ENCODE results near the gene PTPN6.

PTPN6 gene

GRCh38 chr12:6939191-6939540 is 12.0 kb upstream of the PTPN6 start:
- no peak for DNase-seq

DNA sequence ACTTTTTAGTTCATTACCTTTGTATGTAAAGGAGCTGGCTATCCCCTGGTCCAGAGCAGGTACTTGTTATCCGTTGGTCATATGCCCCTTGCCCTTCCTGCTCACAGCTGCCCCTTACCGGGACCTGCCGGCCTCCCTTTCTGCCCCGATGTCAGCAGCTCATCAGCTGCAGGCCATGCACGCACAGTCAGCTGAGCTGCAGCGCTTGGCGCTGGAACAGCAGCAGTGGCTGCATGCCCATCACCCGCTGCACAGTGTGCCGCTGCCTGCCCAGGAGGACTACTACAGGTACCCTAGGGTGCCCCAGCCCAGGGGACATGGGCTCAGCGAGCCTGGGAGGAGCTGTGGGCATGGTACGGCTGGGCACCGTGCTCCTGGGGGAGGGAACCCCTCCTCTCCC is 9.9 kb upstream of the PTPN6 start:
- DNase-seq, result no peak

DNA sequence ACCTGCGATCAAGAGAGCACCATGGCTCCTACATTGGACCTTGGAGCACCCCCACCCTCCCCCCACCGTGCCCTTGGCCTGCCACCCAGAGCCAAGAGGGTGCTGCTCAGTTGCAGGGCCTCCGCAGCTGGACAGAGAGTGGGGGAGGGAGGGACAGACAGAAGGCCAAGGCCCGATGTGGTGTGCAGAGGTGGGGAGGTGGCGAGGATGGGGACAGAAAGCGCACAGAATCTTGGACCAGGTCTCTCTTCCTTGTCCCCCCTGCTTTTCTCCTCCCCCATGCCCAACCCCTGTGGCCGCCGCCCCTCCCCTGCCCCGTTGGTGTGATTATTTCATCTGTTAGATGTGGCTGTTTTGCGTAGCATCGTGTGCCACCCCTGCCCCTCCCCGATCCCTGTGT is 9.4 kb upstream of the PTPN6 start:
- DNase-seq, result no peak

DNA sequence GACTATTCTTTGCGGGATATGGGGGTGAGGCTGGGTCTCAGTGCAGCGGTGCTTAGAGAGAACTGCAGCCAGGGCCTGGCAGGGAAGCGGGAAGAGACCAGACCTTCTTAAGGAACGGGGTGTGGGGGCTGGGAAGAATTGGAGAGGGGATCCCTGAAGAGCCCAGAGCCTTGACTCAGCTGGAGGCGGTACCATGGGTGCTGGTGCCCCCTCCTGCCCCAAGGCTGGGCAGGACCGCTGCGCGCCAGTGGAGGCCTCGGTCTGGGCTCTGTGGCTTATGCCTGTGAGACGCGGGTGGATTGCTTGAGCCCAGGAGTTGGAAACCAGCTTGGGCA is 8.9 kb upstream of the PTPN6 start:
- no peak for DNase-seq

- DNase-seq, result peak; percentile 92
Observed at GRCh38 chr12:6943389-6943721, 7.8 kb upstream of the PTPN6 start.

DNA sequence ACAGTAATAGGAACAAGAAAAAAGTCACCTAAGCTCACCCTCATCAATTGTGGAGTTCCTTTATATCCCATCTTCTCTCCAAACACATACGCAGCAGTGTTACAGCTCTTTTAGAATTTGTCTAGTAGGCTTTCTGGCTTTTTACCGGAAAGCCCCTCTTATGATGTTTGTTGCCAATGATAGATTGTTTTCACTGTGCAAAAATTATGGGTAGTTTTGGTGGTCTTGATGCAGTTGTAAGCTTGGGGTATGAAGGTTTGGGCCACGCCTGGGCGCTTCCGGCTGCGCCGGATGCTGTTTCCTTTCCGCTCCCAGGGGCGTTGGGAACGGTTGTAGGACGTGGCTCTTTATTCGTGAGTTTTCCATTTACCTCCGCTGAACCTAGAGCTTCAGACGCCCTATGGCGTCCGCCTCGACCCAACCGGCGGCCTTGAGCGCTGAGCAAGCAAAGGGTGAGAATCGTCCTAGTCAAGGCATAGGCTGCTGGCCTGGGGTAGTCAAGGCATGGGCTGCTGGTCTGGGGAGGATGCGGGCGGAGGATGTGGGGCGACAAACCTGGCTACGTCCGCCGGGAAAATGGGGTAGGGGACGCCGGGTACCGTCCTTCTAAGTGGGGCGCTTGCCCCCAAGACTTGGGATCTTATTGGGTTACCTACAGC is 7.3 kb upstream of the PTPN6 start, which contains the start of the genes C12orf57 and RNU7-1:
Gene C12orf57 (plus strand): TSS at position 301 of the 659 bp plus-strand sequence. CDS start 100 bp downstream, at position 401.
Gene RNU7-1 (plus strand): TSS at position 95 of the 659 bp plus-strand sequence.
- peak; percentile 93 for DNase-seq

DNA sequence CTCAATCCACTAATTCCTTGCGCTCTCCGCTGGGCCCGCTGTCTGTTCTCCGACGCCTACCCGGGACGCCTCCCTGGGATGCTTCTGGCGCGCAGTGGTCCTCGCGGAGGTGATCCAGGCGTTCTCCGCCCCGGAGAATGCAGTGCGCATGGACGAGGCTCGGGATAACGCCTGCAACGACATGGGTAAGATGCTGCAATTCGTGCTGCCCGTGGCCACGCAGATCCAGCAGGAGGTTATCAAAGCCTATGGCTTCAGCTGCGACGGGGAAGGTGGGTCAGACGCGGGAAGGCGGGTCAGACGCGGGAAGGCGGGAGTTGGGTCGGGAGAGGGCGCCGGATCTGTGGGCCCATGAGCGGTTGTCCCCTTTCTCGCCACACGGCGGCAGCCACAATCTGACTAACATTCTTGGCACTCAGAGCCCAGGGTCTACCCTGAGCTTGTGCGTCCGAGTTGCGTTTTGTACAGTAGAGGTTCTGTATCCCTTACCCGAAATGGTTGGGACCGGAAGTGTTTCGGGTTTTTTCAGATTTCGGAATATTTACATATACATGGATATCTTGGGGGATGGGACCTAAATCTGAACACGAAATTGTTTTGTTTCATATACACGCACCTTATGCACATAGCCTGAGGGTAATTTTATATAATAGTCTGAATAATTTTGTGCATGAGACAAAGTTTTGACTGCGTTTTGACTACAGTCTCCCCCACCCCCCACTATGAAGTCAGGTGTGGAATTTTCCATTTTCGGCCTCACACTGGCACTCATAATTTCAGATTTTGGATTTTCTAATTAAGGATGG is 6.6 kb upstream of the PTPN6 start:
- peak; percentile 90 for DNase-seq

- DNase-seq, result no peak
Observed at GRCh38 chr12:6945613-6946012, 5.5 kb upstream of the PTPN6 start.

GRCh38 chr12:6946033-6946919 is 4.9 kb upstream of the PTPN6 start:
- peak; percentile 68 for DNase-seq

GRCh38 chr12:6946920-6947374 is 4.2 kb upstream of the PTPN6 start:
- DNase-seq, result no peak

DNA sequence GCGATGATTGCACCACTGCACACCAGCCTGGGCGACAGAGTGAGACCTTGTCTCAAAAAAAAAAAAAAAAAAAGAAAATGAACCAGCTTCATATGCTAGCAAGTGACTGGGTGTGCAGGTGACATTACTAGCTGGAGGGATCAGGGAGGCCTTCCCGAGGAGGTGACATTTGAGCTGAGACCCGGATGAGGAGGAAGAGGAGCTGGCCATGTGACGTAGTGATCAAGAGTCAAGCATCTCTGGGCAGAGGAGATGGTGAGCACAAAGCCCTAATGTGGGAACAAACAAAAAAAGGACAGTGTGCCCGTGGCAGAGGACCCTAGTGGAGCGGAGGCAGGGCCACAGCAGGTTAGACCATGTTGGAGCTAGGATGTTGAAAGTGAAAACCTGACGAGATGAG is 3.5 kb upstream of the PTPN6 start:
- no peak for DNase-seq

DNA sequence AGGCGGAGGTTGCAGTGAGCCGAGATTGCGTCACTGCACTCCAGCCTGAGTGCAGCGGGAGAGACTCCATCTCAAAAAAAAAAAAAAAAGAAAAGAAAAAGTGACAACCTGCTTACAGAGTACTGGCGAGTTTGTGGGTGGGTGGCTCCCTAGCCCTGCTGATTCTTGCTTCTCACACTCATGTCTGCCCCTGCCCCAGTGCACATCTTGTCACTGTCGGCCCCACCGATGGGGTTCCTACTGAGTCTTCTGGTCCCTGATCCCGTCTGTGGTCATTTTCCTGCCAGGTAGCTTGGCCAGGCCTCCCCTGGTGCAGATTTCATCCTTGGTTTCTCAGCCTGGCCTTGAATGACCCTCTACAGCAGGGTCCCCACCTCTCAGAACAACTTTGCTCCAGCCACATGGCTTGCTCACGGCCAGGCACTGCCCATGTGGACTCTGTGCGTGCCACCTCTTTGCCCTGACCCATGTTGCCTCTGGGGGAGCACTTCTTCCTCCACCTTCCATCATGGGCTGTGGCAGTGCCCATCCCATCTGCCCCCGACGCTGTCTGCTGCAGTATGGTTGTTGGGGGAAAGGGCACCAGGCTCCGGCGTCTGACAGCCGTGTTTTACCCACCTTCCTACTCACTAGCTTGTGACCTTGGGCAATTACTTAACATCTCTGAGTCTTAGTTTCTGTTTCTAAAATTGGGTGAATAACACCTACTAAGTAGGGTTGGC is 2.1 kb upstream of the PTPN6 start:
- no peak for DNase-seq

GRCh38 chr12:6950401-6950801 is 755 bp upstream of the PTPN6 start:
- no peak for DNase-seq

- no peak for DNase-seq
Observed at GRCh38 chr12:6951551-6952120, 480 bp downstream of the PTPN6 start.

DNA sequence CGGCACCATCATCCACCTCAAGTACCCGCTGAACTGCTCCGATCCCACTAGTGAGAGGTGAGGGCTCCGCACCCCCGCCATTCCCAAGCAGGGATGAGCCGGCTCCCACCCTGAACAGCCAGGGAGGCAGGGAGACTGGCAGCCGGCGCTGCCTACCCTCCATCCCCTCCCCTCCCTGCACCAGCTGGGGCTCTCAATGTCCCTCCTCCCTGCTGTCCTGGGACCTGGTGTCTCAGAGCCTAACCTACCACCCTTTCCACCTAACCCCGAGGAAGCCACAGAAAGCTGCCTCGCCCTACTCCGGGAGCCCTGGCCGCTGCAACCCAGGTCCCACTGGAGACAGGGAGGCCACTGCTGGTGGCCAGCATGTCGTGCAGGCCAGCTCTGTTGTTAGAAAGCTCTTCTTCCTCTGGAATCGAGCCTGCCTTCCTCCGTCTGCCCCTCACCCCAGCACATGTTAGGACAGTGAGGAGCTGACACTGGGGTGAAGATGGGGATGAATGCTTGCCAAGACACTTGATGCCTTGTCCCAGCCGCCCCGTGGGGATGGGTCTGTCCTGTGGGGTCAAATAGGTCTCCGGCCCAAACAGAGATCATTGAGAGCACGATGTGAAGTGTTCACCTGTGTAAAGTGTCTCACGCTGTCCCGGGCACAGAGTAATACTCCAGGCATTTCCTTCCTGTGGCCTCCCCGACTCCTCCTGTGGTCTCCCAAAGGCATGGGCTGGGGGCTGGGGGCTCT is 1.1 kb downstream of the PTPN6 start:
- no peak for DNase-seq

DNA sequence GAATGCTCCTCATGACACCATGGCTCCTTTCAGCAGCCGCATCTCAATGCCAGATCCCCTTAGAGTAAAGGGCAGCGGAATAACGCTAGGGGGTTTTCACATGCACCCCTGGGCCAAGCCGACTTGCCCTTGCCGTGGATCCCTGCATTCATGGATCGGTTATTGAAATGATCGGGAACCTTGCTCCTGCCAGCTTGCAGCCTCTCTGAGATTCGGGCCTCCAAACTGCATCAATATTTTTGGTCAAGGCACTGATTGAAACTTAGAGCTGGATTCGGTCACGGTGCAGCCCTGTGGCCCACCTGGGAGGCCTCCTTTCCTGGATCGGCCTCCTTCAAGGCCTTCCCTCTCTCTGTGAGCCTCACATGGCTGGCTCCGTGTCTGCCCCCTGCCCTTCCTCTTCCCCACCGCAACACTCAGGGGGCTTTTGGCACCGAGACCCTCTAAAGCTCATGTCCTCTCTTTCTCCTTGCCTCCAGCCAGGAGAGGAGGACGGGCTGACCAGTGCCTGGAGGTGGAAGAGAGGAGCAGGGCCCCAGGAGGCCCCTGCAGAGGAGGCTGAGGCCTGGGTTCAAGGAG is 1.8 kb downstream of the PTPN6 start:
- DNase-seq, result no peak

- DNase-seq, result no peak
Observed at GRCh38 chr12:6953442-6954315, 2.5 kb downstream of the PTPN6 start.

DNA sequence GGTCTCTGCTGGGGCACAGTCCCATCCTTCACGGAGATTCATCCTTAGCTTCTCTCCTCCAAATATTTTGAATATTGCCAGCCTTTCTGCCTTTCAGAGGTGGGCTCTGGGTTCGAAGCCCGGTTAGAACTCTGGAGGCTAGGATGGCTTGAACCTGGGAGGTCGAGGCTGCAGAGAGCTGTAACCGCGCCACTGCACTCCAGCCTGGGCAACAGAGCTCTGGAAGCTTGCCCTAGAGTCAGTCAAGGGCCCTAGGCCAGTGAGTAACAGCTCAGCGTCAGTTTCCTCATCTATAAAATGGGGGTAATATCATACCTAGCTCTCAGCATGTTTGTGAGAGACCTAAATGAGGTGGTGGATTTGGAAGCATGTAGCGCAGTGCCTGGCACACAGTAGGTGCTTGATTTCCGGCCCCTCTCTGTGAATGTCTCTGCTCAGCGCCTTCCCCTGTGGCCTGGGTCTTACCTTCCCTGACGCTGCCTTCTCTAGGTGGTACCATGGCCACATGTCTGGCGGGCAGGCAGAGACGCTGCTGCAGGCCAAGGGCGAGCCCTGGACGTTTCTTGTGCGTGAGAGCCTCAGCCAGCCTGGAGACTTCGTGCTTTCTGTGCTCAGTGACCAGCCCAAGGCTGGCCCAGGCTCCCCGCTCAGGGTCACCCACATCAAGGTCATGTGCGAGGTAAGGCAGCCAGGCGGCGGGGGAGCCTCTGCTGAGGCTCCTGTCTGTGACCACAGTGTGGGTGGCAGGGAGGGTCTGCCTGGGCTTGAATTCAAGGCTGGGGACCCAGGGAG is 3.4 kb downstream of the PTPN6 start:
- DNase-seq, result no peak

All from right kidney (tissue), 1 donor.